Smooth muscle cell (in vitro differentiated cells): Measurements from ENCODE around the gene STT3B. TPM values are rescaled to one million over a fixed set of nuclear protein-coding genes. Genes with fewer than 3 reads are reported as not detected.

ENCODE experiments used
- DNase-seq: peaks from one replicate; lab custom pipeline; 2025; ENCODE audit not compliant: unreplicated experiment; lab: John Stamatoyannopoulos, UW
- H2AFZ ChIP-seq: fragments of 200-600 bp; sonication (generic); 2 replicates; pipeline ENCODE4 v1.6.0; 2016; ENCODE audit warnings: antibody characterized with exemption, low read depth, mild to moderate bottlenecking
- H3F3A ChIP-seq: fragments of 200-600 bp; sonication (generic); 2 replicates; pipeline ENCODE4 v1.6.0; 2017; ENCODE audit warnings: antibody characterized with exemption, low read depth
- H3K27ac ChIP-seq: fragments of 200-600 bp; sonication (generic); 2 replicates; pipeline ENCODE4 v1.5.1; 2016; ENCODE audit warnings: low read depth, mild to moderate bottlenecking
- H3K27me3 ChIP-seq: fragments of 200-600 bp; sonication (generic); 2 replicates; pipeline ENCODE4 v1.6.1; 2016; ENCODE audit warnings: low read depth, mild to moderate bottlenecking
- H3K36me3 ChIP-seq: fragments of 200-600 bp; sonication (generic); 2 replicates; pipeline ENCODE4 v1.5.1; 2016; ENCODE audit warnings: low read depth
- H3K4me1 ChIP-seq: fragments of 200-600 bp; sonication (generic); 2 replicates; pipeline ENCODE4 v1.5.1; 2016; ENCODE audit warnings: low read depth
- H3K4me2 ChIP-seq: fragments of 200-600 bp; sonication (generic); 2 replicates; pipeline ENCODE4 v1.6.0; 2016; ENCODE audit warnings: mild to moderate bottlenecking
- H3K4me3 ChIP-seq: fragments of 200-600 bp; sonication (generic); 2 replicates; pipeline ENCODE4 v1.5.1; 2016; ENCODE audit warnings: mild to moderate bottlenecking
- H3K79me2 ChIP-seq: fragments of 200-600 bp; sonication (generic); 2 replicates; pipeline ENCODE4 v1.6.0; 2016; ENCODE audit warnings: low read depth, mild to moderate bottlenecking
- H3K9ac ChIP-seq: fragments of 200-600 bp; sonication (generic); 2 replicates; pipeline ENCODE4 v1.6.0; 2016; ENCODE audit warnings: low read depth
- H3K9me3 ChIP-seq: fragments of 200-600 bp; sonication (generic); replicated peaks from 2 replicates; pipeline ENCODE4 v1.5.1; 2016; ENCODE audit warnings: low read depth
- H4K20me1 ChIP-seq: fragments of 200-600 bp; sonication (generic); 2 replicates; pipeline ENCODE4 v1.6.0; 2016; ENCODE audit warnings: low read depth
- CTCF ChIP-seq: fragments of 200-600 bp; sonication (generic); IDR thresholded peaks from 2 replicates; pipeline ENCODE4 v1.5.1; 2017; ENCODE audit warnings: borderline replicate concordance, mild to moderate bottlenecking, antibody characterized with exemption; ENCODE audit not compliant: insufficient read depth, poor library complexity, severe bottlenecking
- WGBS: methylation state at CpG from one replicate; pipeline ENCODE4 v1.1.7; 2016; ENCODE audit warnings: low lambda C conversion rate; 5-methylcytosine and 5-hydroxymethylcytosine counted together
- polyA plus RNA-seq: library from polyadenylated mRNA; unstranded; fragments of >200 nt; fragmentation: Nextera tagmentation; extraction: Ambion mirVana; gene quantifications from 2 replicates; pipeline ENCODE4 v1.2.1, GENCODE V29; 2016
- total RNA-seq: library from RNA; depleted of rRNA; stranded (reverse); fragments of >200 nt; gene quantifications from 2 replicates; pipeline ENCODE4 v1.2.3, GENCODE V29; 2014

STT3B gene
- total and polyA plus RNA-seq, 2 experiments from 2014 or later = 79.1 to 191 TPM

GRCh38 chr3:31636694-31637442 is 104.1 kb downstream of the STT3B start:
- Histone ChIP-seq H4K20me1 (no peaks in the 10 kb centered on the region), H3K9ac (no peak overlapping the region), H3K36me3 (no peaks in the 10 kb centered on the region), H3F3A (peaks cover 5% of the 10 kb centered on the region), H3K79me2 (no peaks in the 10 kb centered on the region), H3K4me2 (no peak overlapping the region), H2AFZ (no peak overlapping the region), H3K27ac (no peak overlapping the region), H3K27me3 (no peaks in the 10 kb centered on the region), H3K4me3 (no peak overlapping the region), H3K4me1 (no peaks in the 10 kb centered on the region), H3K9me3 (no peaks in the 10 kb centered on the region)
- no peak for TF ChIP-seq CTCF
- 83% methylated on average over 2 of the region's 2 CpGs for WGBS
- DNase-seq = no peak

- H3K4me3 ChIP-seq = no peak overlapping the region
- DNase-seq = no peak
- H3F3A ChIP-seq = peaks cover 7% of the 10 kb centered on the region
- no peak overlapping the region for H2AFZ ChIP-seq
- 91% methylated on average over 1 of the region's 1 CpG for WGBS
- no peak overlapping the region for H3K9ac ChIP-seq
- TF ChIP-seq CTCF = no peak
- no peaks in the 10 kb centered on the region for H3K27me3 ChIP-seq
- H3K4me1 ChIP-seq = no peaks in the 10 kb centered on the region
- no peaks in the 10 kb centered on the region for H3K36me3 ChIP-seq
- H3K27ac ChIP-seq = no peak overlapping the region
- no peak overlapping the region for H3K4me2 ChIP-seq
- H3K9me3 ChIP-seq = no peaks in the 10 kb centered on the region
- H4K20me1 ChIP-seq = no peaks in the 10 kb centered on the region
- H3K79me2 ChIP-seq = no peaks in the 10 kb centered on the region
These were observed 107.1 kb downstream of the STT3B start for GRCh38 chr3:31639828-31640227.

- Histone ChIP-seq H3K79me2 (no peaks in the 10 kb centered on the region), H3K36me3 (peaks cover 4% of the 10 kb centered on the region), H3F3A (peaks cover 7% of the 10 kb centered on the region), H3K27me3 (no peaks in the 10 kb centered on the region), H3K4me2 (no peak overlapping the region), H3K9me3 (peaks cover 9% of the 10 kb centered on the region), H3K4me1 (no peaks in the 10 kb centered on the region), H3K4me3 (no peak overlapping the region), H2AFZ (no peak overlapping the region), H3K27ac (no peak overlapping the region), H4K20me1 (no peaks in the 10 kb centered on the region), H3K9ac (no peak overlapping the region)
- no peak for DNase-seq
- 40% methylated on average over 5 of the region's 5 CpGs for WGBS
- TF ChIP-seq CTCF = no peak
These were observed 112.5 kb downstream of the STT3B start for GRCh38 chr3:31645256-31645655.

- H3K27me3 ChIP-seq = no peaks in the 10 kb centered on the region
- no peak overlapping the region for H3K9ac ChIP-seq
- peaks cover 9% of the 10 kb centered on the region for H3K9me3 ChIP-seq
- H3K4me3 ChIP-seq = no peak overlapping the region
- no peaks in the 10 kb centered on the region for H4K20me1 ChIP-seq
- H3K4me2 ChIP-seq = no peak overlapping the region
- WGBS = 98% methylated on average over 4 of the region's 4 CpGs
- H3K79me2 ChIP-seq = no peaks in the 10 kb centered on the region
- peaks cover 11% of the 10 kb centered on the region for H3K36me3 ChIP-seq
- TF ChIP-seq CTCF = no peak
- no peak overlapping the region for H3K27ac ChIP-seq
- H3K4me1 ChIP-seq = no peaks in the 10 kb centered on the region
- no peaks in the 10 kb centered on the region for H3F3A ChIP-seq
- H2AFZ ChIP-seq = no peak overlapping the region
- DNase-seq = no peak
These were observed 115.7 kb downstream of the STT3B start for GRCh38 chr3:31648286-31648968.
